Loucy (cell line): Measurements from ENCODE around the gene FOXB1.

Experiments used
- EZH2phosphoT487 ChIP-seq: fragments of 200-600 bp; IDR thresholded peaks from 2 replicates; pipeline ENCODE4 v1.6.1; 2018; ENCODE audit warnings: antibody characterized with exemption, mild to moderate bottlenecking, moderate library complexity, borderline replicate concordance
- TF ChIP-seq, protein P1 (sequence below): fragments of 200-600 bp; sonication (generic); conservative IDR thresholded peaks from 2 replicates; pipeline ENCODE4 v1.5.1; 2014; ENCODE audit warnings: mild to moderate bottlenecking, antibody characterized with exemption, low read length

- TF ChIP-seq, protein P1, sequence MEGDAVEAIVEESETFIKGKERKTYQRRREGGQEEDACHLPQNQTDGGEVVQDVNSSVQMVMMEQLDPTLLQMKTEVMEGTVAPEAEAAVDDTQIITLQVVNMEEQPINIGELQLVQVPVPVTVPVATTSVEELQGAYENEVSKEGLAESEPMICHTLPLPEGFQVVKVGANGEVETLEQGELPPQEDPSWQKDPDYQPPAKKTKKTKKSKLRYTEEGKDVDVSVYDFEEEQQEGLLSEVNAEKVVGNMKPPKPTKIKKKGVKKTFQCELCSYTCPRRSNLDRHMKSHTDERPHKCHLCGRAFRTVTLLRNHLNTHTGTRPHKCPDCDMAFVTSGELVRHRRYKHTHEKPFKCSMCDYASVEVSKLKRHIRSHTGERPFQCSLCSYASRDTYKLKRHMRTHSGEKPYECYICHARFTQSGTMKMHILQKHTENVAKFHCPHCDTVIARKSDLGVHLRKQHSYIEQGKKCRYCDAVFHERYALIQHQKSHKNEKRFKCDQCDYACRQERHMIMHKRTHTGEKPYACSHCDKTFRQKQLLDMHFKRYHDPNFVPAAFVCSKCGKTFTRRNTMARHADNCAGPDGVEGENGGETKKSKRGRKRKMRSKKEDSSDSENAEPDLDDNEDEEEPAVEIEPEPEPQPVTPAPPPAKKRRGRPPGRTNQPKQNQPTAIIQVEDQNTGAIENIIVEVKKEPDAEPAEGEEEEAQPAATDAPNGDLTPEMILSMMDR = no peak
- TF ChIP-seq EZH2phosphoT487 = no peak
Measured at GRCh38 chr15:60021589-60022378, 17.7 kb downstream of the FOXB1 start.
